ENCODE data around the gene ZNF326. TPM values are rescaled to one million over a fixed set of nuclear protein-coding genes. Genes with fewer than 3 reads are reported as not detected.
A peak's percentile ranks its signal among the peaks of the same experiment; 100 is the strongest.

Gene ZNF326
- total and polyA plus RNA-seq, 2 of the 4 experiments (the other 2 are of a cell fraction) = 4.5 to 17.0 TPM

- H4K20me1 ChIP-seq (ENCODE audit: insufficient read depth, low read length) = no peaks in the 10 kb centered on the region
- H3K18ac ChIP-seq (ENCODE audit: low read depth, low read length) = peak overlapping the region; percentile 92; the same call in 1 of the 2 replicates
- H3K4me1 ChIP-seq (ENCODE audit: control insufficient read depth, insufficient read depth, low read length) = peaks cover 14% of the 10 kb centered on the region
- H3K14ac ChIP-seq (replicated peaks; ENCODE audit: low read depth, low read length) = peak overlapping the region; percentile 39
- H2BK20ac ChIP-seq (ENCODE audit: low read depth, low read length) = peak overlapping the region; percentile 94
- in situ Hi-C loops (cut with MboI; ENCODE audit: low sequenced_read_pairs) (no loop called here), intact Hi-C loops (cut with micrococcal nuclease) (loop anchor here (5.0 kb wide), 1 partner anchor 45 kb away; no protein-coding TSS in a partner anchor), dilution Hi-C loops (cut with HindIII; ENCODE audit: low sequenced_read_pairs, unreplicated experiment) (no loop called here)
- peak overlapping the region; percentile 89 for H2BK120ac ChIP-seq (ENCODE audit: low read depth, low read length)
- ChIA-PET POLR2A (ENCODE audit: unreplicated experiment) (no interaction called here), CTCF (no interaction called here)
- peak overlapping the region; percentile 72; the same call in 2 of the 3 replicates for H2BK15ac ChIP-seq (ENCODE audit: low read depth, low read length)
- peak overlapping the region; percentile 88 for H4K5ac ChIP-seq (ENCODE audit: low read depth, low read length)
- no peak overlapping the region for H3K4me3 ChIP-seq (ENCODE audit: insufficient read depth, low read depth, low read length)
- no CpG with 5 or more reads among the region's 2 CpGs for WGBS, 2 experiments (ENCODE audit: extremely low coverage in 2 of 2, insufficient read length in 1 of 2)
- H3K27me3 ChIP-seq (ENCODE audit: control insufficient read depth, insufficient read depth, low read length) = no peaks in the 10 kb centered on the region
- H3K9me3 ChIP-seq (ENCODE audit: control insufficient read depth, insufficient read depth, low read length) = no peaks in the 10 kb centered on the region
- H3K9ac ChIP-seq (ENCODE audit: low read depth, low read length) = no peak overlapping the region
- H3K79me1 ChIP-seq (ENCODE audit: low read depth in 1 of 2, low read length in 2 of 2) = no peaks in the 10 kb centered on the region
- no peak overlapping the region for H2AFZ ChIP-seq (replicated peaks; ENCODE audit: low read length, poor library complexity)
- H3K56ac ChIP-seq (ENCODE audit: extremely low read depth, insufficient read depth, low read length) = peak overlapping the region; percentile 27
- peak overlapping the region; percentile 65 to 73 for H4K8ac ChIP-seq (ENCODE audit: low read depth in 2 of 2, low read length in 2 of 2)
- peak overlapping the region; percentile 55; the same call in 1 of the 2 replicates for H3K23ac ChIP-seq (ENCODE audit: low read depth, low read length)
- DNase-seq (peak; percentile 37), ATAC-seq (ENCODE audit: low read depth) (peak; percentile 22)
- H2BK5ac ChIP-seq (ENCODE audit: low read depth, low read length, poor library complexity, severe bottlenecking) = peak overlapping the region; percentile 97
- no peak overlapping the region; the same call in 1 of the 2 replicates for H3K4me2 ChIP-seq (ENCODE audit: low read depth, low read length)
- no peak overlapping the region for H2AK9ac ChIP-seq (replicated peaks; ENCODE audit: low read depth, low read length, poor library complexity)
- H3K9me1 ChIP-seq (ENCODE audit: insufficient read depth, low read length) = peaks cover 4% of the 10 kb centered on the region; the same call in 1 of the 2 replicates
- BruUV-seq (replicated peaks) = no TSS peak
- H3K4ac ChIP-seq (ENCODE audit: low read depth, low read length) = peak overlapping the region; percentile 88
- TF ChIP-seq MAFK (IDR thresholded peaks at IDR 0.05; ENCODE audit: low read depth, low read length) (no peak), NFE2L2 (IDR thresholded peaks at IDR 0.05; ENCODE audit: low read depth, low read length) (no peak), POLR2A (IDR thresholded peaks at IDR 0.05; ENCODE audit: low read depth, low read length) (no peak), BHLHE40 (IDR thresholded peaks at IDR 0.05; ENCODE audit: low read depth, low read length) (no peak), RCOR1 (IDR thresholded peaks at IDR 0.05; ENCODE audit: insufficient replicate concordance, low read length) (no peak), ELK1 (IDR thresholded peaks at IDR 0.05; ENCODE audit: borderline replicate concordance, low read depth, low read length) (no peak), CEBPB (IDR thresholded peaks at IDR 0.05; ENCODE audit: low read depth, low read length) (no peak), CTCF (conservative IDR thresholded peaks at IDR 0.05; ENCODE audit: low read depth, low read length) (no peak), CHD1 (IDR thresholded peaks at IDR 0.05; ENCODE audit: low read depth, low read length) (no peak), MAZ (IDR thresholded peaks at IDR 0.05; ENCODE audit: borderline replicate concordance, low read depth, low read length) (no peak), MXI1 (IDR thresholded peaks at IDR 0.05; ENCODE audit: borderline replicate concordance, low read depth, low read length) (no peak)
- peak overlapping the region; percentile 85 for H3K27ac ChIP-seq (ENCODE audit: insufficient read depth, low read length)
- H3K36me3 ChIP-seq (ENCODE audit: control insufficient read depth, insufficient read depth, low read length) = no peaks in the 10 kb centered on the region
- peak overlapping the region; percentile 90 for H4K91ac ChIP-seq (ENCODE audit: insufficient read depth, low read depth, low read length)
- H2AK5ac ChIP-seq (ENCODE audit: low read depth, low read length) = peak overlapping the region; percentile 87
Measured at GRCh38 chr1:89952605-89953130, 42.2 kb upstream of the ZNF326 start.
